HEK293 (cell line): ENCODE results near the gene CNTRL.
"Not testable (repeated sequence)": the region's sequence is repeated elsewhere in the genome, so short reads cannot be mapped to it uniquely, and the experiment has no call there.

Source experiments
- CTCF ChIA-PET: fragments of 350-600 bp; formaldehyde crosslinking; extraction: SDS; loops from one replicate; lab custom pipeline; 2021; ENCODE audit warnings: antibody characterized with exemption; lab: Yijun Ruan, JAX
- POLR2A ChIA-PET: fragments of 300-600 bp; formaldehyde crosslinking; extraction: SDS; loops from one replicate; lab custom pipeline; 2020; ENCODE audit warnings: antibody characterized with exemption, inconsistent platforms; lab: Yijun Ruan, JAX
- H3K27ac ChIP-seq: fragments of 200-500 bp; sonication (Bioruptor generic); 2 replicates; pipeline ENCODE4 v1.5.1; 2014; ENCODE audit warnings: low read depth, low read length, control low read depth, inconsistent platforms; ENCODE audit errors: extremely low read depth
- H3K36me3 ChIP-seq, 2 experiments: fragments of 200-500 bp in 1 of 2; sonication (Bioruptor generic) in 1 of 2; 1 replicate in 1 of 2; 2 replicates in 1 of 2; pipeline ENCODE4 v1.5.1; 2014 to 2017; ENCODE audit warnings: inconsistent platforms in 2 of 2, low read length in 2 of 2; ENCODE audit not compliant: control insufficient read depth in 2 of 2, insufficient read depth in 1 of 2
- H3K4me1 ChIP-seq: fragments of 200-500 bp; sonication (Bioruptor generic); 2 replicates; pipeline ENCODE4 v1.5.1; 2014; ENCODE audit warnings: mild to moderate bottlenecking, low read length, inconsistent platforms; ENCODE audit not compliant: control insufficient read depth, insufficient read depth
- H3K4me3 ChIP-seq: 2 replicates; pipeline ENCODE4 v1.5.1; 2011; ENCODE audit warnings: low read depth, mild to moderate bottlenecking, control low read depth, low read length, moderate library complexity
- H3K9me3 ChIP-seq: fragments of 200-500 bp; sonication (Bioruptor generic); 2 replicates; pipeline ENCODE4 v1.5.1; 2014; ENCODE audit warnings: low read depth, low read length, inconsistent platforms; ENCODE audit not compliant: control insufficient read depth, insufficient read depth
- HOXA7 ChIP-seq: sonication (generic); formaldehyde crosslinking; IDR thresholded peaks from 2 replicates; pipeline ENCODE4 v1.8.1; 2022; ENCODE audit warnings: missing genetic modification reagents, borderline replicate concordance
- KLF1 ChIP-seq: fragments of 450-650 bp; formaldehyde crosslinking; IDR thresholded peaks from 2 replicates; pipeline ENCODE4 v1.5.1; 2016; ENCODE audit warnings: missing biosample characterization, missing genetic modification characterization
- KLF9 ChIP-seq: fragments of 450-650 bp; formaldehyde crosslinking; IDR thresholded peaks from 2 replicates; pipeline ENCODE4 v1.5.1; 2016; ENCODE audit warnings: missing biosample characterization, missing genetic modification characterization, low read depth
- PRDM10 ChIP-seq: fragments of 450-650 bp; formaldehyde crosslinking; IDR thresholded peaks from 2 replicates; pipeline ENCODE4 v1.5.1; 2016; ENCODE audit warnings: missing biosample characterization, missing genetic modification characterization
- REST ChIP-seq: fragments of 450-650 bp; formaldehyde crosslinking; IDR thresholded peaks from 2 replicates; pipeline ENCODE4 v1.5.1; 2016; ENCODE audit warnings: missing biosample characterization, missing genetic modification characterization
- SCRT2 ChIP-seq: fragments of 450-650 bp; formaldehyde crosslinking; IDR thresholded peaks from 2 replicates; pipeline ENCODE4 v1.5.1; 2016; ENCODE audit warnings: missing biosample characterization, missing genetic modification characterization
- SP2 ChIP-seq: fragments of 450-650 bp; formaldehyde crosslinking; IDR thresholded peaks from 2 replicates; pipeline ENCODE4 v1.5.1; 2016; ENCODE audit warnings: missing biosample characterization, missing genetic modification characterization
- TRIM28 ChIP-seq: IDR thresholded peaks from 2 replicates; pipeline ENCODE4 v1.6.1; 2011; ENCODE audit warnings: low read length, control low read depth, borderline replicate concordance
- ZBTB17 ChIP-seq: fragments of 450-650 bp; formaldehyde crosslinking; IDR thresholded peaks from 2 replicates; pipeline ENCODE4 v1.5.1; 2016; ENCODE audit warnings: missing biosample characterization, missing genetic modification characterization
- ZBTB20 ChIP-seq: fragments of 450-650 bp; formaldehyde crosslinking; IDR thresholded peaks from 2 replicates; pipeline ENCODE4 v1.5.1; 2016; ENCODE audit warnings: missing biosample characterization, missing genetic modification characterization
- ZIC2 ChIP-seq: fragments of 450-650 bp; formaldehyde crosslinking; IDR thresholded peaks from 2 replicates; pipeline ENCODE4 v1.5.1; 2016; ENCODE audit warnings: missing biosample characterization, missing genetic modification characterization
- ZNF169 ChIP-seq: fragments of 450-650 bp; formaldehyde crosslinking; IDR thresholded peaks from 2 replicates; pipeline ENCODE4 v1.5.1; 2016; ENCODE audit warnings: missing biosample characterization, missing genetic modification characterization
- ZNF366 ChIP-seq: fragments of 450-650 bp; formaldehyde crosslinking; conservative IDR thresholded peaks from 2 replicates; pipeline ENCODE4 v1.5.1; 2016; ENCODE audit warnings: missing biosample characterization, missing genetic modification characterization
- ZNF394 ChIP-seq: fragments of 450-650 bp; formaldehyde crosslinking; IDR thresholded peaks from 2 replicates; pipeline ENCODE4 v1.5.1; 2016; ENCODE audit warnings: missing biosample characterization, missing genetic modification characterization, mild to moderate bottlenecking, moderate library complexity, borderline replicate concordance
- ZNF510 ChIP-seq: fragments of 450-650 bp; formaldehyde crosslinking; IDR thresholded peaks from 2 replicates; pipeline ENCODE4 v1.5.1; 2018; ENCODE audit warnings: mild to moderate bottlenecking, missing genetic modification characterization, missing biosample characterization; ENCODE audit not compliant: insufficient replicate concordance
- ZNF654 ChIP-seq: fragments of 450-650 bp; formaldehyde crosslinking; IDR thresholded peaks from 2 replicates; pipeline ENCODE4 v1.5.1; 2016; ENCODE audit warnings: low read depth, missing biosample characterization, missing genetic modification characterization
- ZSCAN16 ChIP-seq: fragments of 450-650 bp; formaldehyde crosslinking; IDR thresholded peaks from 2 replicates; pipeline ENCODE4 v1.5.1; 2016; ENCODE audit warnings: missing biosample characterization, missing genetic modification characterization
- ZSCAN5A ChIP-seq: fragments of 450-650 bp; formaldehyde crosslinking; IDR thresholded peaks from 2 replicates; pipeline ENCODE4 v1.5.1; 2016; ENCODE audit warnings: missing biosample characterization, missing genetic modification characterization

The CNTRL gene

GRCh38 chr9:121125590-121125989, 50.8 kb downstream of the CNTRL start:
- CTCF ChIA-PET, result interaction anchor here (0.6 to 0.8 kb wide), 3 partner anchors 13 to 371 kb away, joined by 3 to 4 read pairs (median 3); no protein-coding TSS in a partner anchor
- Histone ChIP-seq H3K4me3 (no peak overlapping the region), H3K9me3 (no peaks in the 10 kb centered on the region), H3K27ac (no peak overlapping the region)
- TF ChIP-seq ZNF366 (tag by site-specific recombination), result no peak
- no peak for TF ChIP-seq ZBTB20
- TF ChIP-seq SCRT2, result no peak
- TF ChIP-seq HOXA7 (CRISPR knock-in tag), result no peak
- no peak for TF ChIP-seq ZNF510 (tag by site-specific recombination)
- TF ChIP-seq, all 188 proteins: peak for 0
- Histone ChIP-seq H3K36me3 (peaks cover 0 to 5% of the 10 kb centered on the region in 2 experiments; a peak in 2 of 3 replicates), H3K4me1 (no peaks in the 10 kb centered on the region)
- POLR2A ChIA-PET, result no interaction called here

- H3K27ac ChIP-seq, H3K36me3 ChIP-seq, H3K9me3 ChIP-seq, H3K4me3 ChIP-seq, H3K4me1 ChIP-seq, POLR2A ChIA-PET: not testable (repeated sequence)
- CTCF ChIA-PET, result interaction anchor here (0.7 kb wide), 2 partner anchors 193 to 460 kb away, joined by 4 to 5 read pairs; no protein-coding TSS in a partner anchor
These were observed 54.6 kb downstream of the CNTRL start for GRCh38 chr9:121129384-121129783.

GRCh38 chr9:121133104-121133816, 58.5 kb downstream of the CNTRL start:
- peaks cover 0 to 9% of the 10 kb centered on the region in 2 experiments; a peak in 1 of 3 replicates for H3K36me3 ChIP-seq
- no peaks in the 10 kb centered on the region for H3K9me3 ChIP-seq
- TF ChIP-seq KLF9 (tag by site-specific recombination) (no peak), KLF1 (tag by site-specific recombination) (peak; percentile 66), PRDM10 (tag by site-specific recombination) (no peak), TRIM28 (peak; percentile 50; the same call in 1 of the 2 replicates), ZSCAN16 (tag by site-specific recombination) (0 out of 2 replicates have a peak, but pooled peaks have one; percentile 46), ZBTB17 (tag by site-specific recombination) (peak; percentile 34; the same call in 1 of the 2 replicates), ZIC2 (tag by site-specific recombination) (peak; percentile 14; the same call in 1 of the 2 replicates)
- no peaks in the 10 kb centered on the region for H3K4me1 ChIP-seq
- H3K27ac ChIP-seq, result no peak overlapping the region
- no peak overlapping the region for H3K4me3 ChIP-seq
- ChIA-PET POLR2A (interaction anchor here (1.2 kb wide), 1 partner anchor 12 kb away, joined by 5 read pairs; no protein-coding TSS in a partner anchor), CTCF (interaction anchor here (0.7 to 1.3 kb wide), 2 partner anchors 12 to 784 kb away, joined by 3 read pairs; no protein-coding TSS in a partner anchor)

- H3K4me1 ChIP-seq, result peaks cover 6% of the 10 kb centered on the region; the same call in 1 of the 2 replicates
- H3K4me3 ChIP-seq, result no peak overlapping the region
- H3K9me3 ChIP-seq, result no peaks in the 10 kb centered on the region
- peaks cover 0 to 25% of the 10 kb centered on the region in 2 experiments; a peak in 1 of 3 replicates for H3K36me3 ChIP-seq
- ChIA-PET POLR2A (no interaction called here), CTCF (interaction anchor here (0.9 to 1.4 kb wide), 4 partner anchors 14 to 379 kb away, joined by 3 read pairs; no protein-coding TSS in a partner anchor)
- no peak overlapping the region for H3K27ac ChIP-seq
- no peak for TF ChIP-seq REST (tag by site-specific recombination)
- TF ChIP-seq ZNF654, result no peak
- TF ChIP-seq SP2 (tag by site-specific recombination), result no peak
- no peak for TF ChIP-seq ZNF394 (tag by site-specific recombination)
- TF ChIP-seq ZNF169, result no peak
- no peak for TF ChIP-seq ZSCAN5A (tag by site-specific recombination)
These were observed 60.9 kb downstream of the CNTRL start for GRCh38 chr9:121135642-121136041.
